ENCODE data around the gene CD7. TPM values are rescaled to one million over a fixed set of nuclear protein-coding genes. Genes with fewer than 3 reads are reported as not detected.

Gene CD7
- total RNA-seq, 2 experiments from 2014 or later = not detected

- Histone ChIP-seq H2AFZ (ENCODE audit: low read length) (no peak overlapping the region), H4K20me1 (ENCODE audit: insufficient read depth, low read length) (no peaks in the 10 kb centered on the region), H3K4me2 (ENCODE audit: low read length) (no peak overlapping the region), H3K27ac (ENCODE audit: low read depth, low read length, poor library complexity, severe bottlenecking) (no peak overlapping the region), H3K9me2 (ENCODE audit: insufficient read depth, low read length) (no peaks in the 10 kb centered on the region), H3K4me3 (ENCODE audit: low read depth, low read length, poor library complexity, severe bottlenecking) (no peak overlapping the region), H3K79me2 (ENCODE audit: insufficient read depth, low read depth, low read length) (no peaks in the 10 kb centered on the region), H3K9me3 (ENCODE audit: low read length) (no peaks in the 10 kb centered on the region), H3K4me1 (ENCODE audit: insufficient read depth, low read length, poor library complexity, severe bottlenecking) (peaks cover 5% of the 10 kb centered on the region), H3K36me3 (ENCODE audit: insufficient read depth, low read length) (no peaks in the 10 kb centered on the region)
- ChIA-PET POLR2A (no interaction called here), CTCF (ENCODE audit: unreplicated experiment) (no interaction called here)
- TF ChIP-seq CTCF (conservative IDR thresholded peaks at IDR 0.05; ENCODE audit: low read length) (no peak), EZH2phosphoT487 (IDR thresholded peaks at IDR 0.05; ENCODE audit: borderline replicate concordance, low read depth, low read length) (no peak)
- intact Hi-C loops (cut with micrococcal nuclease; ENCODE audit: unreplicated experiment) = no loop called here
- no TSS peak for BruUV-seq (replicated peaks)
- DNase-seq (ENCODE audit: low spot score) = no peak
Measured at GRCh38 chr17:82278308-82278707, 39.1 kb downstream of the CD7 start.

- peaks cover 3% of the 10 kb centered on the region; the same call in 1 of the 2 replicates for H3K79me2 ChIP-seq (ENCODE audit: insufficient read depth, low read depth, low read length)
- CTCF ChIA-PET (ENCODE audit: unreplicated experiment) = no interaction called here
- H3K4me2 ChIP-seq (ENCODE audit: low read length) = no peak overlapping the region
- H3K4me1 ChIP-seq (ENCODE audit: insufficient read depth, low read length, poor library complexity, severe bottlenecking) = peaks cover 5% of the 10 kb centered on the region
- POLR2A ChIA-PET = no interaction called here
- TF ChIP-seq EZH2phosphoT487 (IDR thresholded peaks at IDR 0.05; ENCODE audit: borderline replicate concordance, low read depth, low read length) (no peak), CTCF (conservative IDR thresholded peaks at IDR 0.05; ENCODE audit: low read length) (no peak)
- no peak overlapping the region for H2AFZ ChIP-seq (ENCODE audit: low read length)
- no peak overlapping the region for H3K4me3 ChIP-seq (ENCODE audit: low read depth, low read length, poor library complexity, severe bottlenecking)
- no peaks in the 10 kb centered on the region for H3K36me3 ChIP-seq (ENCODE audit: insufficient read depth, low read length)
- no peak overlapping the region for H3K27ac ChIP-seq (ENCODE audit: low read depth, low read length, poor library complexity, severe bottlenecking)
- no TSS peak for BruUV-seq (replicated peaks)
- intact Hi-C loops (cut with micrococcal nuclease; ENCODE audit: unreplicated experiment) = no loop called here
- no peaks in the 10 kb centered on the region for H3K9me3 ChIP-seq (ENCODE audit: low read length)
- H3K9me2 ChIP-seq (ENCODE audit: insufficient read depth, low read length) = no peaks in the 10 kb centered on the region
- H4K20me1 ChIP-seq (ENCODE audit: insufficient read depth, low read length) = no peaks in the 10 kb centered on the region
- DNase-seq (ENCODE audit: low spot score) = no peak
Measured at GRCh38 chr17:82277851-82278250, 39.6 kb downstream of the CD7 start.

GRCh38 chr17:82276938-82277337 is 40.5 kb downstream of the CD7 start:
- Histone ChIP-seq H3K9me2 (ENCODE audit: insufficient read depth, low read length) (no peaks in the 10 kb centered on the region), H3K36me3 (ENCODE audit: insufficient read depth, low read length) (peaks cover 3% of the 10 kb centered on the region), H3K79me2 (ENCODE audit: insufficient read depth, low read depth, low read length) (peaks cover 11% of the 10 kb centered on the region), H3K4me2 (ENCODE audit: low read length) (no peak overlapping the region), H3K4me1 (ENCODE audit: insufficient read depth, low read length, poor library complexity, severe bottlenecking) (peaks cover 12% of the 10 kb centered on the region), H3K9me3 (ENCODE audit: low read length) (no peaks in the 10 kb centered on the region), H3K4me3 (ENCODE audit: low read depth, low read length, poor library complexity, severe bottlenecking) (no peak overlapping the region), H3K27ac (ENCODE audit: low read depth, low read length, poor library complexity, severe bottlenecking) (no peak overlapping the region), H4K20me1 (ENCODE audit: insufficient read depth, low read length) (peaks cover 6% of the 10 kb centered on the region; the same call in 1 of the 2 replicates), H2AFZ (ENCODE audit: low read length) (no peak overlapping the region)
- ChIA-PET CTCF (ENCODE audit: unreplicated experiment) (no interaction called here), POLR2A (no interaction called here)
- BruUV-seq (replicated peaks) = no TSS peak
- TF ChIP-seq CTCF (conservative IDR thresholded peaks at IDR 0.05; ENCODE audit: low read length) = no peak
- TF ChIP-seq EZH2phosphoT487 (IDR thresholded peaks at IDR 0.05; ENCODE audit: borderline replicate concordance, low read depth, low read length) = no peak
- DNase-seq (ENCODE audit: low spot score) = no peak
- intact Hi-C loops (cut with micrococcal nuclease; ENCODE audit: unreplicated experiment) = no loop called here

Data from OCI-LY7 (cell line).